Measurements from ENCODE around the gene STRA6. TPM values are rescaled to one million over a fixed set of nuclear protein-coding genes. Genes with fewer than 3 reads are reported as not detected.

The STRA6 gene
- total RNA-seq, 4 donors from 2014 or later = 0.12 TPM; not detected in 3

DNA sequence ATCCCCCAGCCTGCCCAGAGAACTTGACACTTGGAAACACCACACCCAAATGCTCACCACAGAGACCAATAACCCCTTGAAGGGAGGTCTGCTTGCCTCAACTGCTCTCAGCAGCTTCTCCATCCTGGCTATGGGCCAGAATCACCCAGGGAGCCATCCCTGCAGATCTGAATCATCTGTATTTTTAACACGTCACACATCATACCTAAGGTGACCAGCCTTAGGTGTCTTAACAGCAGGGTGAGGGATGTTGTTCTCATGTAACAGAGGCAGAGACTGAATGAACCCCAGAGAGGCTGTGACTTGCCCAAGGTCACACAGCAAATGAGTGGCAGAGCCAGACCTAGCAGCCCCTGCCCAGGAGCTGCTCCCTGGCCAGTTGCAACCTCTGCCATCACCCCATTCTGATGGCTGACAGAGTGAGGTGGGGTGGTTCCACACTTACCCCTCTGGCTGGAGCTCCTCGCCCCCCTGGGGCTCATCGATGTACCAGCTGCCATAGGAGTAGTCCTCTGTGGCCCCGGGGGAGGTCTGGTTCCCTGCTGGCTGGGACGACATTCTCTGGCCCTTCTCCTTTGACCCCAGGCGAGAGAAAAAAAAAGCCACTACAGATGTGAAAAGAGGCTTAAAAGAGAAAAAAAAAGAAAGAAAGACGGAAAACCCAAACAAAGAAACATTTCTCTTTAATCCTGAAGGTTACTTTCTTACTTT lies 722 bp downstream of the STRA6 start:
- Histone ChIP-seq H3K27ac (peak overlapping the region in 1 of 4 donors; percentile 7), H3K27me3 (peaks cover 19% of the 10 kb centered on the region), H3K36me3 (no peaks in the 10 kb centered on the region), H3K4me1 (peaks cover 0 to 50% (median 10%) of the 10 kb centered on the region in 3 donors), H3K9me3 (no peaks in the 10 kb centered on the region), H3K4me3 (no peak overlapping the region)
- WGBS, 2 donors (ENCODE audit: low coverage in 1 of 2) = 43 to 50% methylated on average over 1 of the region's 7 CpGs
- no peak for ATAC-seq
- TF ChIP-seq POLR2AphosphoS5 (IDR thresholded peaks at IDR 0.05) (no peak), POLR2A (IDR thresholded peaks at IDR 0.05) (no peak), CTCF (IDR thresholded peaks at IDR 0.05) (no peak), EP300 (IDR thresholded peaks at IDR 0.05) (no peak)

DNA sequence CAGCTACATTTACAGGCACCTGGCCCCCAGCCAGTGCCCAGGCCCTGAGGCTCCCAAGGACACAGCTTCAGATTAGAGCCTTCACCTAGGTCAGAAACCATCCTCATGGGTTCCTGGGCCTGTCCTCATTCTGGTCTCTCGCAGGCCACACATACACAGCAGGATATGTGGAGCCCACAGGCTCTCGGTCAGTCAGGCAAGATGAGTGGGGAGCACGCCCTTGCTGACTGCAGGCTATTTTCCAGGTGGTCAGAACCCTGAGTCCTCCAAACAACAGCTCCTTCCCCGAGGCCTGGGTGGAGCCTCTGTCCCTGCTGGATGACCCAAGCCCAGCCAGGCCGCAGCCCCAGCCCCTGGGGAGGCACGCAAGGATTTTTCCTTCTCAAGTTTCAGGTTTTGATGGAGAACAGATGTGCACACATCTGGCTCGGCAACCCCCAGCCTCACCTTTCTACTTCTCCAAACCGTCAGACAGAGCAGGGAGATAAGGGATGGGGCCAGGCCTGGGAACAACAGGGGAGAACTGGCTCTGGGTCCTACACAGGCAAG lies 1.6 kb downstream of the STRA6 start:
- H3K4me3 ChIP-seq = no peak overlapping the region
- peaks cover 0 to 48% (median 10%) of the 10 kb centered on the region in 3 donors for H3K4me1 ChIP-seq
- no CpG with 5 or more reads among the region's 8 CpGs for WGBS, 2 donors (ENCODE audit: low coverage in 1 of 2)
- H3K9me3 ChIP-seq = no peaks in the 10 kb centered on the region
- no peaks in the 10 kb centered on the region for H3K36me3 ChIP-seq
- H3K27ac ChIP-seq = peak overlapping the region in 1 of 4 donors; percentile 40
- no peak for TF ChIP-seq POLR2A (IDR thresholded peaks at IDR 0.05)
- no peak for TF ChIP-seq POLR2AphosphoS5 (IDR thresholded peaks at IDR 0.05)
- TF ChIP-seq CTCF (IDR thresholded peaks at IDR 0.05) = no peak
- TF ChIP-seq EP300 (IDR thresholded peaks at IDR 0.05) = no peak
- H3K27me3 ChIP-seq = peaks cover 19% of the 10 kb centered on the region
- peak; percentile 35 for ATAC-seq

- no peaks in the 10 kb centered on the region for H3K36me3 ChIP-seq
- 0% methylated on average over 1 of the region's 1 CpG; no CpG with 5 or more reads in 1 of the 2 donors for WGBS, 2 donors (ENCODE audit: low coverage in 1 of 2)
- peak; percentile 56 for ATAC-seq
- H3K4me1 ChIP-seq = peaks cover 0 to 51% (median 10%) of the 10 kb centered on the region in 3 donors
- H3K27me3 ChIP-seq = peaks cover 19% of the 10 kb centered on the region
- no peak overlapping the region for H3K4me3 ChIP-seq
- H3K27ac ChIP-seq = peak overlapping the region in 1 of 4 donors; percentile 40
- no peaks in the 10 kb centered on the region for H3K9me3 ChIP-seq
- TF ChIP-seq CTCF (IDR thresholded peaks at IDR 0.05) (no peak), POLR2A (IDR thresholded peaks at IDR 0.05) (no peak), EP300 (IDR thresholded peaks at IDR 0.05) (no peak), POLR2AphosphoS5 (IDR thresholded peaks at IDR 0.05) (no peak)
Observed at GRCh38 chr15:74200412-74200815, 2.2 kb downstream of the STRA6 start.

GRCh38 chr15:74199297-74199652 lies 3.3 kb downstream of the STRA6 start:
- peaks cover 19% of the 10 kb centered on the region for H3K27me3 ChIP-seq
- no peak for ATAC-seq
- H3K27ac ChIP-seq = no peak overlapping the region
- no peaks in the 10 kb centered on the region for H3K36me3 ChIP-seq
- WGBS, 2 donors (ENCODE audit: low coverage in 1 of 2) = 100% methylated on average over 4 of the region's 6 CpGs; no CpG with 5 or more reads in 1 of the 2 donors
- H3K4me1 ChIP-seq = peaks cover 0 to 47% (median 10%) of the 10 kb centered on the region in 3 donors
- H3K4me3 ChIP-seq = no peak overlapping the region
- no peaks in the 10 kb centered on the region for H3K9me3 ChIP-seq
- no peak for TF ChIP-seq POLR2AphosphoS5 (IDR thresholded peaks at IDR 0.05)

DNA sequence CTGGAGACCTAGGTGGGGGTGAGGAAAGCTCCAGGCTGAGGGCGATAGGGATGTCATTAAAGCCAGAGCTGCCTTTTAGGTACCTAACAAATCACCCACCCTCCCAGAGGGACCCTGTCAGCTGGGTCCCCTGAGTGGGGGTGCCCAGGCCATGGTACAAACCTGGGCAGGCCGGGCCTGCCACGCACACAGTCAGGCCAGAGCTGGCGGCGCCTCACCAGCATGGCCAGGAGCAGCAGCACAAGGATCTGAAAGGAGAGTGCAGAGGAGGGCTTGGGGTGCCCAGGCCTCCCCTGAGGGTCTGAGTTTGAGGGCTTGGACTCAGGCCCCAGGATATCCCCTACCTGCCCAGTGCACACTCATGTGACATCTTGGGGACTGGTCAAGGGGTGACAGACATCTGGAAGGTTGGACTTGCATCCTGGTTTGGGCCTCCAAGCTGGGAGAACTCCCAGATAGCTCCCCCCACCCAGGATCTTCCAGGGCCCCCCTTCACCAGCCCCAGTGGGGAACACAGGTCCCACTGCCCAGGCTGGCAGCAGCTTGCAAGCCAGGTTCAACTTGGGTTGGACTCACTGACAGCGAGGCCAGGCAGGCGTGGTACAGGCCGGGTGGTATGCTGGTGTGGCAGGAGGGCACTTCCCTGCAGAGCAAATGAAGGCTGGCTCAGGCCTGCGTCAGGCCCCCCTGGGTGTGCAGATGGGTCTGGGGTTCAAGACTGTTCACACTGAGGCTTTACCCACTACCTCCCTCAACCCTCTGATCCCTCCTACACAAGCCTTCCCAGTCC lies 5.2 kb downstream of the STRA6 start:
- no peak for ATAC-seq
- H3K9me3 ChIP-seq = no peaks in the 10 kb centered on the region
- H3K36me3 ChIP-seq = no peaks in the 10 kb centered on the region
- WGBS, 2 donors (ENCODE audit: low coverage in 1 of 2) = no CpG with 5 or more reads among the region's 9 CpGs
- TF ChIP-seq EP300 (IDR thresholded peaks at IDR 0.05) (no peak), POLR2A (IDR thresholded peaks at IDR 0.05) (no peak), POLR2AphosphoS5 (IDR thresholded peaks at IDR 0.05) (no peak), CTCF (IDR thresholded peaks at IDR 0.05) (no peak)
- H3K4me1 ChIP-seq = peaks cover 0 to 33% (median 10%) of the 10 kb centered on the region in 3 donors
- peaks cover 16% of the 10 kb centered on the region for H3K27me3 ChIP-seq
- H3K27ac ChIP-seq = no peak overlapping the region
- H3K4me3 ChIP-seq = no peak overlapping the region
